ENCODE measurements around the gene ASXL3. TPM values are rescaled to one million over a fixed set of nuclear protein-coding genes. Genes with fewer than 3 reads are reported as not detected.

ASXL3 gene
- total and polyA plus RNA-seq, 7 donors = 0.01 to 0.41 (median 0.15) TPM; not detected in 2

DNA sequence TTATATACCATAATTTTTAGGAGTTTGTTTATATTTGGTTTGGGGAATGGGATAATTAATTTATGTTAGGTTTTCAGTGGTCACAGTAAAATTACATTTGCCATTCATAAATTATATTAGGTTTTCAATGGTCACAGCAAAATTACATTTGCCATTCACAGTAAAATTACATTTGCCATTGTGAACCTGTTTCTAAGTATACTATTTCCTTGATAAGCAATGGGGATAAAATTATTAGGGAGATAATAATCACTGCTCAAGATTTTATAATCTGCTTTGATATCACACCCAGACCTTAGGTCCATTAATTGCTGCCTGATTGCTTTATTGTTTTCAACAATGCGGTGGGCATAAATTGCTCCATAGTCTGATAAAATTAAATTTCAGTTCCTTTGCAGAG, 124.6 kb downstream of the ASXL3 start:
- H3K4me3 ChIP-seq = no peak overlapping the region
- no peaks in the 10 kb centered on the region for H3K27me3 ChIP-seq (ENCODE audit: insufficient read depth in 3 of 3, low read length in 2 of 3)
- ATAC-seq (no peak), DNase-seq (no peak)
- H3K27ac ChIP-seq = no peak overlapping the region
- H3K36me3 ChIP-seq (ENCODE audit: insufficient read depth in 1 of 2, low read depth in 1 of 2) = no peaks in the 10 kb centered on the region
- intact Hi-C loops (cut with DNase I) = no loop called here
- 91 to 100% (median 100%) methylated on average over 1 of the region's 1 CpG for WGBS, 3 donors
- TF ChIP-seq, protein P1, sequence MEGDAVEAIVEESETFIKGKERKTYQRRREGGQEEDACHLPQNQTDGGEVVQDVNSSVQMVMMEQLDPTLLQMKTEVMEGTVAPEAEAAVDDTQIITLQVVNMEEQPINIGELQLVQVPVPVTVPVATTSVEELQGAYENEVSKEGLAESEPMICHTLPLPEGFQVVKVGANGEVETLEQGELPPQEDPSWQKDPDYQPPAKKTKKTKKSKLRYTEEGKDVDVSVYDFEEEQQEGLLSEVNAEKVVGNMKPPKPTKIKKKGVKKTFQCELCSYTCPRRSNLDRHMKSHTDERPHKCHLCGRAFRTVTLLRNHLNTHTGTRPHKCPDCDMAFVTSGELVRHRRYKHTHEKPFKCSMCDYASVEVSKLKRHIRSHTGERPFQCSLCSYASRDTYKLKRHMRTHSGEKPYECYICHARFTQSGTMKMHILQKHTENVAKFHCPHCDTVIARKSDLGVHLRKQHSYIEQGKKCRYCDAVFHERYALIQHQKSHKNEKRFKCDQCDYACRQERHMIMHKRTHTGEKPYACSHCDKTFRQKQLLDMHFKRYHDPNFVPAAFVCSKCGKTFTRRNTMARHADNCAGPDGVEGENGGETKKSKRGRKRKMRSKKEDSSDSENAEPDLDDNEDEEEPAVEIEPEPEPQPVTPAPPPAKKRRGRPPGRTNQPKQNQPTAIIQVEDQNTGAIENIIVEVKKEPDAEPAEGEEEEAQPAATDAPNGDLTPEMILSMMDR (IDR thresholded peaks at IDR 0.05) = no peak
- H3K9me3 ChIP-seq = no peaks in the 10 kb centered on the region
- H3K4me1 ChIP-seq = no peaks in the 10 kb centered on the region

DNA sequence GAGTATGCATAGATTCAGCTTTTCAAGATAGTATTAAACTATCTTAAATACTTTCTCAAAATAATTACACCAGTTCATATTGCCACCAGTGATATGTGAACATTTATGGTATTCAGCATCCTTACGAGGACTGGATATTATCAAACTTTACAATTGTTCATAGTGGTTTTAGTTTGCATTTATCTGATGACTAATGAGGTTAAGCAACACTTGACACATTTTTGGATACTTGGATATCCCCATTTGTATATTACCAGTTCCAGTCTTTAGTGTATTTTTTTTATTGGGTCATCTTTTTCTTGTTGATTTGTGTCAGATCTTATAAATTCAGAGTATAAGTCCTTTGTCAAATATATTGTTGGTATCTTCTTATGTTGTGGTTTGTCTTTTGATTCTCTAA, 128.4 kb downstream of the ASXL3 start:
- 25 to 51% (median 33%) methylated on average over 1 of the region's 1 CpG for WGBS, 3 donors
- Histone ChIP-seq H3K4me3 (no peak overlapping the region), H3K4me1 (no peaks in the 10 kb centered on the region), H3K27ac (no peak overlapping the region), H3K36me3 (ENCODE audit: insufficient read depth in 1 of 2, low read depth in 1 of 2) (no peaks in the 10 kb centered on the region), H3K9me3 (no peaks in the 10 kb centered on the region), H3K27me3 (ENCODE audit: insufficient read depth in 3 of 3, low read length in 2 of 3) (no peaks in the 10 kb centered on the region)
- ATAC-seq = no peak
- TF ChIP-seq, protein P1 (IDR thresholded peaks at IDR 0.05) = no peak
- DNase-seq = no peak
- intact Hi-C loops (cut with DNase I) = no loop called here

DNA sequence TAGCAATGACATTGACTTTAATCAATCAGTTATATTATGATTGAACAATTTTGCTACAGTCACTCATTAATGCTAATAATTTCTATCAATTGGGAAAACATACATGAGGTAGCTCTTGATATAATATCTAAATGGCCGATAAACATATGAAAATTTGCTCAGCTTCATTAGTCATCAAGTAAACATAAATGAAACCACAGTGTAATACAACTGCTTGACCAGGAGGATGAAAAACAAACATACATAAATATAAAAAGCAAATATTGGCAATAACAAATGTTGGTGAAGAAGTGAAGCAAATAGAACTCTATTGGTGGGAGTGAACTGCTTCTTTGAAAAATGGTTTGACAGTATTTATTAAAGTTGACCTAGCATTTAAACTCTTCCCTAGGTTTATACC, 130.9 kb downstream of the ASXL3 start:
- no peaks in the 10 kb centered on the region for H3K36me3 ChIP-seq (ENCODE audit: insufficient read depth in 1 of 2, low read depth in 1 of 2)
- H3K9me3 ChIP-seq = no peaks in the 10 kb centered on the region
- intact Hi-C loops (cut with DNase I) = no loop called here
- no peaks in the 10 kb centered on the region for H3K4me1 ChIP-seq
- no peak for ATAC-seq
- H3K27me3 ChIP-seq (ENCODE audit: insufficient read depth in 3 of 3, low read length in 2 of 3) = no peaks in the 10 kb centered on the region
- DNase-seq = no peak
- 91 to 100% (median 98%) methylated on average over 1 of the region's 1 CpG for WGBS, 3 donors
- no peak overlapping the region for H3K27ac ChIP-seq
- TF ChIP-seq, protein P1 (IDR thresholded peaks at IDR 0.05) = no peak
- no peak overlapping the region for H3K4me3 ChIP-seq

DNA sequence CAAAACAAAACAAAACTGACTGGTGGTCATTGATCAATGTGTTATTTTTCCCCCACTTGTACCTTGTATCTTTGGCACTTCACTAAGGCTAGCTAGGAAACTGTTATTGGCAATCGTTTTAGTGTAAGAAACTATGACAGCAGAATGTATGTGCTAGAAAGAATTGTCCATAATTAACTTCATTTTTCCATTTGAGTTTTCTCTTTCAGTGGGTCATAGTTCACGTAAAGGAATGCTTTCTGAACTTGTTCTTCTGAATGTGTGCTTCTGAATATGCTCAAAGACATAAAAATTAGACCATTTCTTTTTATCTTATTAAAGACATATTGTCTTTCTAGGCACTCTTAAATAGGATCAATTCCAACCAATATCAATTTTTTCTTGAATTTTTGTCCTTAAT, 132.2 kb downstream of the ASXL3 start:
- ATAC-seq = no peak
- H3K27ac ChIP-seq = no peak overlapping the region
- no peak overlapping the region for H3K4me3 ChIP-seq
- H3K36me3 ChIP-seq (ENCODE audit: insufficient read depth in 1 of 2, low read depth in 1 of 2) = no peaks in the 10 kb centered on the region
- H3K9me3 ChIP-seq = no peaks in the 10 kb centered on the region
- H3K4me1 ChIP-seq = no peaks in the 10 kb centered on the region
- no peak for DNase-seq
- WGBS, 3 donors = 82 to 84% (median 84%) methylated on average over 2 of the region's 2 CpGs
- intact Hi-C loops (cut with DNase I) = no loop called here
- TF ChIP-seq, protein P1 (IDR thresholded peaks at IDR 0.05) = no peak
- H3K27me3 ChIP-seq (ENCODE audit: insufficient read depth in 3 of 3, low read length in 2 of 3) = no peaks in the 10 kb centered on the region

DNA sequence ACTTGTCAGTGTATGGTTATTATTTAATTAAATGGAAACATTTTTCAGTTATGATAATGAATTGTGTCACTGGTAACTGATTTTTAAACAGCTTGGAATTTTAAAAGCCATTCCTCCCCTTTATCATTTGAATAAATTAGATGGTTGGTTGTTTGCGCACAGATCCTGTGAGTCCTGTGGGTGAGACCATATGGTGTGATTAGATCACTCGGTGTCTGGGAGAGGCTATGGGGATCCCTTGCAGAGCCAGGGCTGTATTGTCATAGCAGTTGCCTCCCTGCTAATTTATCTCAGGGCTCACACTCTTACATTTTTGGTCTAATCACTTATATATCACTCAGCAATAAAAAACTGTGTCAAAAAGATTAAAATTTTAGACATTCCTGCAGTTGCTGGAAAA, 133.5 kb downstream of the ASXL3 start:
- WGBS, 3 donors = 73 to 75% (median 74%) methylated on average over 2 of the region's 2 CpGs
- no peaks in the 10 kb centered on the region for H3K4me1 ChIP-seq
- H3K36me3 ChIP-seq (ENCODE audit: insufficient read depth in 1 of 2, low read depth in 1 of 2) = no peaks in the 10 kb centered on the region
- H3K27ac ChIP-seq = no peak overlapping the region
- no peaks in the 10 kb centered on the region for H3K27me3 ChIP-seq (ENCODE audit: insufficient read depth in 3 of 3, low read length in 2 of 3)
- TF ChIP-seq, protein P1 (IDR thresholded peaks at IDR 0.05) = no peak
- intact Hi-C loops (cut with DNase I) = no loop called here
- no peaks in the 10 kb centered on the region for H3K9me3 ChIP-seq
- DNase-seq (no peak), ATAC-seq (no peak)
- no peak overlapping the region for H3K4me3 ChIP-seq

Data from psoas muscle (tissue), 8 donors.